Heart left ventricle (tissue), 16 donors: ENCODE results near the gene COL23A1. TPM values are rescaled to one million over a fixed set of nuclear protein-coding genes. Genes with fewer than 3 reads are reported as not detected.

Experiments used
- ATAC-seq, 4 donors: fragments of 200-7000 bp; cut with Tn5 transposase; one replicate each; pipeline ENCODE4 v1.9.1; 2020 to 2022; ENCODE audit warnings: moderate library complexity in 4 of 4, mild to moderate bottlenecking in 3 of 4, moderate number of reproducible peaks in 1 of 4
- DNase-seq, 5 donors: peaks; one replicate each; pipeline ENCODE4 v3.0.0-alpha.2; 2020
- H3K27ac ChIP-seq, 12 donors: fragments of 200-600 bp; sonication (generic) in 4 of 12; one replicate each; pipeline versions ENCODE4 v1.5.0 to v1.8.0; 2016 to 2022; ENCODE audit warnings: mild to moderate bottlenecking in 2 of 12
- H3K27me3 ChIP-seq, 9 donors: fragments of 200-600 bp; sonication (generic) in 2 of 9; one replicate each; pipeline versions ENCODE4 v1.5.1 to v1.8.0; 2016 to 2022; ENCODE audit warnings: mild to moderate bottlenecking in 3 of 9
- H3K36me3 ChIP-seq, 9 donors: fragments of 200-600 bp; sonication (generic) in 2 of 9; one replicate each; pipeline versions ENCODE4 v1.5.0 to v1.8.0; 2018 to 2022; ENCODE audit warnings: mild to moderate bottlenecking in 2 of 9
- H3K4me1 ChIP-seq, 12 donors: fragments of 200-600 bp; sonication (generic) in 4 of 12; one replicate each; pipeline versions ENCODE4 v1.5.0 to v1.8.0; 2016 to 2022; ENCODE audit warnings: mild to moderate bottlenecking in 3 of 12
- H3K4me3 ChIP-seq, 12 donors: fragments of 200-600 bp; sonication (generic) in 4 of 12; one replicate each; pipeline versions ENCODE4 v1.5.0 to v1.8.0; 2017 to 2022; ENCODE audit warnings: mild to moderate bottlenecking in 9 of 12, moderate library complexity in 4 of 12
- H3K9me3 ChIP-seq, 12 donors: fragments of 200-600 bp; sonication (generic) in 4 of 12; one replicate each; pipeline versions ENCODE4 v1.5.0 to v1.8.0; 2016 to 2022; ENCODE audit warnings: mild to moderate bottlenecking in 1 of 12
- CTCF ChIP-seq, 12 donors: fragments of 200-600 bp; sonication (generic) in 4 of 12; IDR thresholded peaks; one replicate each; pipeline versions ENCODE4 v1.5.0 to v1.8.0; 2018 to 2022; ENCODE audit warnings: antibody characterized with exemption in 12 of 12, mild to moderate bottlenecking in 5 of 12
- POLR2A ChIP-seq, 2 donors: fragments of 450-650 bp; IDR thresholded peaks; one replicate each; pipeline ENCODE4 v1.6.1; 2017; ENCODE audit warnings: antibody characterized with exemption in 2 of 2, mild to moderate bottlenecking in 2 of 2, moderate library complexity in 2 of 2
- WGBS, 4 donors: extraction: QIAGEN DNeasy Blood & Tissue Kit in 2 of 4; methylation state at CpG; one replicate each; pipeline versions ENCODE4 v1.1.5 to v1.1.7; 2013 to 2018; 5-methylcytosine and 5-hydroxymethylcytosine counted together
- intact Hi-C, 10 donors: fragments of 100-400 bp; cut with DNase I; formaldehyde crosslinking; loops; one replicate each; pipeline versions ENCODE4 v1.11.1 to v1.14.2; 2022
- polyA plus RNA-seq, 2 donors: library from polyadenylated mRNA; stranded (reverse); fragments of 200-250 nt; gene quantifications; one replicate each; pipeline ENCODE4 v1.2.3, GENCODE V29; 2013
- total RNA-seq, 9 donors: library from RNA; depleted of rRNA in 2 of 9; stranded (reverse); fragments of >200 nt in 2 of 9; fragmentation: NEBNext Ultra II Directional in 3 of 9; extraction: Animal tissue kit (Norgen Biotek cat#: 25700) in 3 of 9; gene quantifications; one replicate each; pipeline versions ENCODE4 v1.1.0 to v1.2.4, GENCODE V29; 2016 to 2023
- donor health status: ischemic (EF 13 %, LVEDD 7.1; RV severe dilation, severe dysfunction).
- donor health status: healthy with polysubstance abuse.
- donor health status: DM: no; HTN: yes; CAD: no.
- donor health status: DM: no; HTN: no; CAD: no.
- donor health status: ischemic (EF 25% LVEDD 6.9; RV normal size, moderate dysfunction).
- donor health status: ischemic (EF 25% LVEDD 5.7; RV mildly dilated, moderate dysfunction).
- donor health status: healthy.
- donor health status: DM: yes; HTN: yes; CAD: no.
- donor health status: ischemic (EF 35%, LVEDD 5.7; RV mildly dilated, moderate dysfunction).
- donor health status: nonischemic (EF 11% LVEDD 7.7; RV severe dilation, severe dysfunction).
- donor health status: DM: yes; HTN: yes; CAD: no.
- donor health status: PGD.
- donor health status: ischemic (EF 29% LVEDD 5.4; RV normal size, mild dysfunction).
- donor health status: nonischemic (EF 23%, LVEDD 6.1; RV moderate dilation, normal function).

COL23A1 gene
- total and polyA plus RNA-seq, 11 donors = 6.0 to 33.0 (median 18.8) TPM

- intact Hi-C loops = no loop called here
- TF ChIP-seq CTCF (IDR thresholded peaks at IDR 0.05) (no peak), POLR2A (IDR thresholded peaks at IDR 0.05) (no peak)
- no peak overlapping the region for H3K4me3 ChIP-seq
- no peak for ATAC-seq
- no peak overlapping the region for H3K27ac ChIP-seq
- no peak for DNase-seq
- H3K27me3 ChIP-seq = no peaks in the 10 kb centered on the region
- H3K36me3 ChIP-seq = no peaks in the 10 kb centered on the region
- WGBS, 4 donors = 95 to 96% (median 95%) methylated on average over 5 of the region's 5 CpGs
- H3K4me1 ChIP-seq = peaks cover 0 to 21% (median 0%) of the 10 kb centered on the region in 12 donors
- H3K9me3 ChIP-seq = peaks cover 0 to 4% (median 0%) of the 10 kb centered on the region in 12 donors
Measured at GRCh38 chr5:178475422-178475821, 114.8 kb downstream of the COL23A1 start.

- TF ChIP-seq POLR2A (IDR thresholded peaks at IDR 0.05) (no peak), CTCF (IDR thresholded peaks at IDR 0.05) (no peak)
- Histone ChIP-seq H3K27me3 (no peaks in the 10 kb centered on the region), H3K36me3 (no peaks in the 10 kb centered on the region), H3K4me1 (peaks cover 0 to 21% (median 0%) of the 10 kb centered on the region in 12 donors), H3K27ac (no peak overlapping the region), H3K4me3 (no peak overlapping the region), H3K9me3 (peaks cover 0 to 4% (median 0%) of the 10 kb centered on the region in 12 donors)
- no peak for ATAC-seq
- no peak for DNase-seq
- WGBS, 4 donors = 84 to 92% (median 89%) methylated on average over 7 of the region's 7 CpGs
- intact Hi-C loops = no loop called here
Measured at GRCh38 chr5:178474562-178475184, 115.5 kb downstream of the COL23A1 start.

GRCh38 chr5:178473854-178474253, 116.3 kb downstream of the COL23A1 start:
- ATAC-seq = no peak
- WGBS, 4 donors = 50 to 66% (median 53%) methylated on average over 7 of the region's 7 CpGs
- no peak overlapping the region for H3K4me3 ChIP-seq
- TF ChIP-seq CTCF (IDR thresholded peaks at IDR 0.05) = no peak
- TF ChIP-seq POLR2A (IDR thresholded peaks at IDR 0.05) = no peak
- H3K9me3 ChIP-seq = peaks cover 0 to 4% (median 0%) of the 10 kb centered on the region in 12 donors
- no peak overlapping the region for H3K27ac ChIP-seq
- peaks cover 0 to 23% (median 0%) of the 10 kb centered on the region in 12 donors for H3K4me1 ChIP-seq
- no peak for DNase-seq
- H3K36me3 ChIP-seq = no peaks in the 10 kb centered on the region
- intact Hi-C loops = no loop called here
- no peaks in the 10 kb centered on the region for H3K27me3 ChIP-seq

- Histone ChIP-seq H3K36me3 (no peaks in the 10 kb centered on the region), H3K27ac (no peak overlapping the region), H3K4me1 (peaks cover 0 to 25% (median 11%) of the 10 kb centered on the region in 12 donors), H3K4me3 (no peak overlapping the region), H3K27me3 (no peaks in the 10 kb centered on the region), H3K9me3 (peaks cover 0 to 4% (median 0%) of the 10 kb centered on the region in 12 donors)
- no peak for TF ChIP-seq CTCF (IDR thresholded peaks at IDR 0.05)
- no peak for TF ChIP-seq POLR2A (IDR thresholded peaks at IDR 0.05)
- intact Hi-C loops = no loop called here
- DNase-seq (no peak), ATAC-seq (no peak)
- 74 to 87% (median 78%) methylated on average over 4 of the region's 4 CpGs for WGBS, 4 donors
Measured at GRCh38 chr5:178472138-178472537, 118.1 kb downstream of the COL23A1 start.
